Stomach (tissue), 9 donors: ENCODE data around the gene ZNF609. TPM values are rescaled to one million over a fixed set of nuclear protein-coding genes. Genes with fewer than 3 reads are reported as not detected.

Source experiments
- DNase-seq, 2 donors: peaks; one replicate each; pipeline versions ENCODE4 v3.0.0 to v3.0.0-alpha.2; 2013 to 2019
- H3K27ac ChIP-seq, 5 donors: fragments of 200-600 bp in 4 of 5; sonication (generic) in 4 of 5; one replicate each; pipeline ENCODE4 v1.5.1; 2013 to 2019; ENCODE audit warnings: mild to moderate bottlenecking in 1 of 5, moderate library complexity in 1 of 5
- H3K27me3 ChIP-seq, 3 donors: fragments of 200-600 bp; sonication (generic); one replicate each; pipeline ENCODE4 v1.5.1; 2017 to 2019; ENCODE audit warnings: mixed run types in 1 of 3
- H3K36me3 ChIP-seq, 4 donors: fragments of 200-600 bp; sonication (generic); 1 replicate in 3 of 4; 2 replicates in 1 of 4; pipeline ENCODE4 v1.5.1; 2016 to 2019
- H3K4me1 ChIP-seq, 4 donors: fragments of 200-600 bp; sonication (generic); one replicate each; pipeline ENCODE4 v1.5.1; 2016 to 2019
- H3K4me3 ChIP-seq, 4 donors: fragments of 200-600 bp; sonication (generic) in 3 of 4; one replicate each; pipeline ENCODE4 v1.5.1; 2016 to 2019; ENCODE audit warnings: mild to moderate bottlenecking in 1 of 4
- H3K9me3 ChIP-seq, 4 donors: fragments of 200-600 bp; sonication (generic); one replicate each; pipeline ENCODE4 v1.5.1; 2016 to 2019
- EP300 ChIP-seq: sonication (generic); formaldehyde crosslinking; IDR thresholded peaks from one replicate; pipeline ENCODE4 v1.6.1; 2017; ENCODE audit warnings: antibody characterized with exemption
- POLR2A ChIP-seq, 4 donors: fragments of 450-650 bp; IDR thresholded peaks; one replicate each; pipeline ENCODE4 v1.6.1; 2016; ENCODE audit warnings: antibody characterized with exemption in 4 of 4, control low read depth in 2 of 4, mild to moderate bottlenecking in 1 of 4, moderate library complexity in 1 of 4
- POLR2AphosphoS5 ChIP-seq, 3 donors: sonication (generic); formaldehyde crosslinking; IDR thresholded peaks; one replicate each; pipeline ENCODE4 v1.6.1; 2016; ENCODE audit warnings: antibody characterized with exemption in 3 of 3
- WGBS, 5 donors: extraction: QIAGEN DNeasy Blood & Tissue Kit in 3 of 5; methylation state at CpG; one replicate each; pipeline versions ENCODE4 v1.1.5 to v1.1.7; 2013 to 2018; 5-methylcytosine and 5-hydroxymethylcytosine counted together
- intact Hi-C: fragments of 100-400 bp; cut with DNase I; formaldehyde crosslinking; loops from one replicate; pipeline ENCODE4 v1.15.1; 2023; ENCODE audit warnings: low total_unique reads
- polyA plus RNA-seq, 3 donors: library from polyadenylated mRNA; stranded (reverse); fragments of 200-250 nt; gene quantifications; one replicate each; pipeline ENCODE4 v1.2.3, GENCODE V29; 2013
- total RNA-seq, 5 donors: library from RNA; depleted of rRNA; stranded (reverse); fragments of >200 nt; gene quantifications; one replicate each; pipeline versions ENCODE4 v1.1.0 to v1.2.3, GENCODE V29; 2014 to 2016
- TF ChIP-seq, protein P1 (sequence below), 7 experiments: fragments of 450-650 bp in 4 of 7; fragments of 200-600 bp in 3 of 7; sonication (generic) in 3 of 7; IDR thresholded peaks; one replicate each; pipeline ENCODE4 v1.5.1; 2016 to 2019; ENCODE audit warnings: antibody characterized with exemption in 7 of 7, control low read depth in 2 of 7, mild to moderate bottlenecking in 1 of 7
- donor health status: healthy with polysubstance abuse.
- donor health status: Bipolar disorder and iron deficiency.
- donor health status: healthy.

ZNF609 gene
- total and polyA plus RNA-seq, 8 donors: 2.7 to 64.7 (median 27.0) TPM

DNA sequence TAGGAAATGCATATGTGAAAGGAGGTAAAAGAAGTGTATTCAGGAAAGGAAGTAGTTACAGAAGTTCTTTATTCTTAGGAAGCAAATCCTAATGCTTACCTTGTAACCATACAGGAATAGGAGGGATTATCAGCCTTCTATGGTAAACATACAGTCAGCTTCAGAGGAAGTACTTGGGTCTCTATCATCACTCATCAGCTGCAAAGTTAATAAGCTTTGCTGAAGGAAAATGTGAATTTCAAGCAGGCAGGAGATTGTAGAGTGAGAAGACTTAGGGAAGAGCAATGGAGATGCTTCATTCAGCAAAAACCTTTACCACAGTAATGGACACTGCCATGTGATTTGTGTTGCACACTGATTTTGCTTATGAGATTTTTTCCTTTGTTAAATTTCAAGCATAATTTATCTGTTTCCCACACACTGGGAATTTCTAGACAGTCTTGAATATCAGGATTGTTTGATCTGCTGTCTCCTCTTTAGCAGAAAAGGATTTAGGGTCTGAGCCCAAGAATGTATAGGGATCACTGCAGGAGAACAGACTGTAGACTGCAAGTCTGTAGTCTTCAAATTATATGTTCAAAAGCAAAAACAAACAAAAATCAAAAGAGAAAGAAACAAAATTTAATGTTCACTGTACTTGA lies 150.8 kb downstream of the ZNF609 start:
- DNase-seq: no peak
- peak overlapping the region in 1 of 5 donors; percentile 16 for H3K27ac ChIP-seq

DNA sequence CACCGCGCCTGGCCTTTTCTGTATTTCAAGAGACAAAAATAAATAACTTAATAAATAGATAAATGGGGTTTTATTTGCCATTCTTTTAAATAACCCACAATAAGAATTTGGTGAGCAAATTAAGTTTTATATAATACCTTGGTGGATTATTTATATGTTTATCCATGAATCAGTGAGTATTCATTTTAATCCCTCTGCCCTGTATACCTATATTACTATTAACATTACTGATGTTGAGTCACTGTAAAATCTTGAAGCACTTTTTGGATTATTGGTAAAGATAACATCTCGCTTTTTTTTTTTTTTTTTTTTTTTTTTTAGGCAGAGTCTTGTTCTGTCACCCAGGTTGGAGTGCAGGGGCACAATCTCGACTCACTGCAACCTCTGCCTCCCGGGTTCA lies 154.1 kb downstream of the ZNF609 start:
- DNase-seq: no peak

More for the DNA sequence above, 150.8 kb downstream of the ZNF609 start:
- Histone ChIP-seq H3K36me3 (peaks cover 0 to 6% (median 0%) of the 10 kb centered on the region in 4 donors), H3K4me3 (no peak overlapping the region), H3K9me3 (no peaks in the 10 kb centered on the region), H3K27me3 (no peaks in the 10 kb centered on the region), H3K4me1 (peaks cover 0 to 17% (median 10%) of the 10 kb centered on the region in 4 donors)
- intact Hi-C loops: no loop called here
- TF ChIP-seq POLR2AphosphoS5 (IDR thresholded peaks at IDR 0.05) (no peak), EP300 (no peak), POLR2A (IDR thresholded peaks at IDR 0.05) (no peak)
- TF ChIP-seq, protein P1, sequence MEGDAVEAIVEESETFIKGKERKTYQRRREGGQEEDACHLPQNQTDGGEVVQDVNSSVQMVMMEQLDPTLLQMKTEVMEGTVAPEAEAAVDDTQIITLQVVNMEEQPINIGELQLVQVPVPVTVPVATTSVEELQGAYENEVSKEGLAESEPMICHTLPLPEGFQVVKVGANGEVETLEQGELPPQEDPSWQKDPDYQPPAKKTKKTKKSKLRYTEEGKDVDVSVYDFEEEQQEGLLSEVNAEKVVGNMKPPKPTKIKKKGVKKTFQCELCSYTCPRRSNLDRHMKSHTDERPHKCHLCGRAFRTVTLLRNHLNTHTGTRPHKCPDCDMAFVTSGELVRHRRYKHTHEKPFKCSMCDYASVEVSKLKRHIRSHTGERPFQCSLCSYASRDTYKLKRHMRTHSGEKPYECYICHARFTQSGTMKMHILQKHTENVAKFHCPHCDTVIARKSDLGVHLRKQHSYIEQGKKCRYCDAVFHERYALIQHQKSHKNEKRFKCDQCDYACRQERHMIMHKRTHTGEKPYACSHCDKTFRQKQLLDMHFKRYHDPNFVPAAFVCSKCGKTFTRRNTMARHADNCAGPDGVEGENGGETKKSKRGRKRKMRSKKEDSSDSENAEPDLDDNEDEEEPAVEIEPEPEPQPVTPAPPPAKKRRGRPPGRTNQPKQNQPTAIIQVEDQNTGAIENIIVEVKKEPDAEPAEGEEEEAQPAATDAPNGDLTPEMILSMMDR (IDR thresholded peaks at IDR 0.05): no peak

DNA sequence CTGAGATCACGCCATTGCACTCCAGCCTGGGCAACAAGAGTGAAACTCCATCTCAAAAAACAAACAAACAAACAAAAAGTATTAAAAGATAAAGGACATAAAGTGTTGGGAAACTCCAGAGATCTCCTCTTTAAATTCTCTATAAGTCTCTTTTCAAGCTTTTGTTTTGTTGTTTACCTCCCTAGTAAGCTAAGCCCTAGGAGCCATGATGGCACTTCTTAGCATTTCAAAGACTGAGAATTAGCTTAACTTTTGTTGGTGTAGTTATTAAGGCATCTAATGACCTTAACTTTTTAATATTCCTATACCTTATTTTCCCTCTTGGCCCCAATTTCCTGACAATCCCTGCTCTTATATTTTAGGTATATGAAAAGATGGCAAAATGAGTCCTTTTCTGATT lies 157.3 kb downstream of the ZNF609 start:
- Histone ChIP-seq H3K27me3 (no peaks in the 10 kb centered on the region), H3K27ac (no peak overlapping the region), H3K4me1 (peaks cover 16 to 48% (median 34%) of the 10 kb centered on the region in 4 donors), H3K36me3 (peaks cover 0 to 7% (median under 1%) of the 10 kb centered on the region in 4 donors), H3K9me3 (no peaks in the 10 kb centered on the region), H3K4me3 (no peak overlapping the region)
- intact Hi-C loops: no loop called here
- TF ChIP-seq, protein P1 (IDR thresholded peaks at IDR 0.05): no peak
- no peak for DNase-seq
- 86 to 100% (median 100%) methylated on average over 1 of the region's 1 CpG for WGBS, 5 donors

More for the DNA sequence above, 154.1 kb downstream of the ZNF609 start:
- Histone ChIP-seq H3K9me3 (no peaks in the 10 kb centered on the region), H3K27me3 (no peaks in the 10 kb centered on the region), H3K36me3 (peaks cover 0 to 6% (median 0%) of the 10 kb centered on the region in 4 donors), H3K4me1 (peaks cover 4 to 32% (median 22%) of the 10 kb centered on the region in 4 donors), H3K27ac (no peak overlapping the region), H3K4me3 (no peak overlapping the region)
- TF ChIP-seq, protein P1 (IDR thresholded peaks at IDR 0.05): no peak
- no peak for TF ChIP-seq POLR2A (IDR thresholded peaks at IDR 0.05)
- no peak for TF ChIP-seq EP300
- no peak for TF ChIP-seq POLR2AphosphoS5 (IDR thresholded peaks at IDR 0.05)
- intact Hi-C loops: no loop called here
- WGBS, 5 donors: 93 to 97% (median 96%) methylated on average over 5 of the region's 5 CpGs

DNA sequence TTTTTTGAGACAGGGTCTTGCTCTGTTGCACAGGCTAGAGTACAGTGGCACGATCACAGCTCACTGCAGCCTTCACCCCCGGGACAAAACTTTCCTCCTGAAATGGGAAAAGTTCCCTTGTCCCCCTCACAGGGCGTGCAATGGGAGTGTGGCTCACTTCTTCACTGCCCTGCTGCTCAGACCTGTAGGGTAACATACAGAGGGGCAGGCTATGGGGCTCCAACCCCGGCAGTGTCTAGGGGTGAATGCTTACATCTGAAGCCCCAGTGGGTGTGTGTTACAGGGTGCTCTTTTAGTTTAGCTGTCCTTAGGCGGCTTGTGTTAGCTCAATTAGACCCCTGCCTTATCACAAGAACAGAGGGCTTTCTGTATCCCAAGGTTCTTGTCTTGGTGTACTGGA lies 157.8 kb downstream of the ZNF609 start:
- no peak overlapping the region for H3K27ac ChIP-seq
- 87 to 96% (median 93%) methylated on average over 5 of the region's 5 CpGs for WGBS, 5 donors
- no peaks in the 10 kb centered on the region for H3K27me3 ChIP-seq
- no peak overlapping the region for H3K4me3 ChIP-seq
- H3K4me1 ChIP-seq: peaks cover 16 to 52% (median 36%) of the 10 kb centered on the region in 4 donors
- intact Hi-C loops: no loop called here
- TF ChIP-seq POLR2A (IDR thresholded peaks at IDR 0.05) (no peak), POLR2AphosphoS5 (IDR thresholded peaks at IDR 0.05) (no peak), EP300 (no peak)
- TF ChIP-seq, protein P1 (IDR thresholded peaks at IDR 0.05): no peak
- no peaks in the 10 kb centered on the region for H3K9me3 ChIP-seq
- H3K36me3 ChIP-seq: peaks cover 0 to 7% (median 5%) of the 10 kb centered on the region in 4 donors
- no peak for DNase-seq
